ENCODE data around the gene LITAF.

LITAF gene

GRCh38 chr16:11510178-11510973 lies 76.3 kb downstream of the LITAF start (continued):
- TF ChIP-seq PRDM10 (tag by site-specific recombination; IDR thresholded peaks at IDR 0.05) (no peak), ZNF670 (tag by site-specific recombination; IDR thresholded peaks at IDR 0.05; ENCODE audit: low read depth) (no peak)

- POLR2A ChIA-PET = no interaction called here
Measured at GRCh38 chr16:11507991-11508390, 78.7 kb downstream of the LITAF start.

GRCh38 chr16:11507350-11507749 lies 79.4 kb downstream of the LITAF start:
- Histone ChIP-seq H3K27ac (ENCODE audit: extremely low read depth, low read depth, low read length) (no peak overlapping the region), H3K36me3 (ENCODE audit: control insufficient read depth in 2 of 2, insufficient read depth in 1 of 2, low read length in 2 of 2) (no peaks in the 10 kb centered on the region), H3K4me1 (ENCODE audit: control insufficient read depth, insufficient read depth, low read length) (no peaks in the 10 kb centered on the region), H3K9me3 (ENCODE audit: control insufficient read depth, insufficient read depth, low read depth, low read length) (no peaks in the 10 kb centered on the region), H3K4me3 (ENCODE audit: low read depth, low read length) (no peak overlapping the region)
- ChIA-PET CTCF (no interaction called here), POLR2A (no interaction called here)
- TF ChIP-seq ZFP69B (tag by site-specific recombination; IDR thresholded peaks at IDR 0.05) (no peak), ZNF792 (tag by site-specific recombination; IDR thresholded peaks at IDR 0.05) (no peak), OSR2 (tag by site-specific recombination; IDR thresholded peaks at IDR 0.05) (no peak), MYNN (tag by site-specific recombination; IDR thresholded peaks at IDR 0.05; ENCODE audit: borderline replicate concordance) (no peak), KLF1 (tag by site-specific recombination; IDR thresholded peaks at IDR 0.05) (no peak), ZNF664 (tag by site-specific recombination; IDR thresholded peaks at IDR 0.05) (peak; percentile 73), ZNF140 (tag by site-specific recombination; IDR thresholded peaks at IDR 0.05) (no peak), ZNF423 (tag by site-specific recombination; IDR thresholded peaks at IDR 0.05) (no peak), PRDM2 (tag by site-specific recombination; IDR thresholded peaks at IDR 0.05; ENCODE audit: borderline replicate concordance) (no peak)

More at GRCh38 chr16:11507991-11508390, 78.7 kb downstream of the LITAF start:
- Histone ChIP-seq H3K9me3 (ENCODE audit: control insufficient read depth, insufficient read depth, low read depth, low read length) (no peaks in the 10 kb centered on the region), H3K4me3 (ENCODE audit: low read depth, low read length) (no peak overlapping the region), H3K27ac (ENCODE audit: extremely low read depth, low read depth, low read length) (no peak overlapping the region), H3K4me1 (ENCODE audit: control insufficient read depth, insufficient read depth, low read length) (no peaks in the 10 kb centered on the region), H3K36me3 (ENCODE audit: control insufficient read depth in 2 of 2, insufficient read depth in 1 of 2, low read length in 2 of 2) (no peaks in the 10 kb centered on the region)
- TF ChIP-seq PRDM4 (tag by site-specific recombination; IDR thresholded peaks at IDR 0.05) (0 out of 2 replicates have a peak, but pooled peaks have one; percentile 9), ZNF211 (tag by site-specific recombination; IDR thresholded peaks at IDR 0.05; ENCODE audit: low read depth) (no peak)
- CTCF ChIA-PET = no interaction called here
